Neural progenitor cell (in vitro differentiated cells): ENCODE measurements around the gene DEK.

ENCODE experiments used
- EZH2 ChIP-seq: fragments of 200-600 bp; sonication (generic); IDR thresholded peaks from 2 replicates; pipeline ENCODE4 v1.6.1; 2017; ENCODE audit warnings: antibody characterized with exemption, mild to moderate bottlenecking, moderate library complexity
- TF ChIP-seq, protein P1 (sequence below): fragments of 200-600 bp; sonication (generic); IDR thresholded peaks from 2 replicates; pipeline ENCODE4 v1.5.1; 2017; ENCODE audit warnings: antibody characterized with exemption, mild to moderate bottlenecking

DNA sequence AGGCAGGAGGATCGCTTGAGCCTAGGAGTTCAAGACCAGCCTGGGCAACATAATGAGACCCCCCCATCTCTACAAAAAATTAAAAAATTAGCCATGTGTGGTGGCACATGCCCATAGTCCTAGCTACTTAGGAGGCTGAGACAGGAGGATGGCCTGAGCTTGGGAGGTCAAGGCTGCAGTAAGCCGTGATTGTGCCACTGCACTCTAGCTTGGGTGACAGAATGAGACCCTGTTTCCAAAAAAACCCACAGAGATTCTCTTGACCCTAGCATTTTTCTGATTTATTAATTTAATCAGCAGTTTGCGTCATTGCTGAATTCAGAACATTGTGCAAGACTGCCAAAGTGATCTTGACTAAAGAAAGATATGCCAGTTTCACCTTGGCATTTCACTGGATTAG lies 72.3 kb downstream of the DEK start:
- TF ChIP-seq, protein P1, sequence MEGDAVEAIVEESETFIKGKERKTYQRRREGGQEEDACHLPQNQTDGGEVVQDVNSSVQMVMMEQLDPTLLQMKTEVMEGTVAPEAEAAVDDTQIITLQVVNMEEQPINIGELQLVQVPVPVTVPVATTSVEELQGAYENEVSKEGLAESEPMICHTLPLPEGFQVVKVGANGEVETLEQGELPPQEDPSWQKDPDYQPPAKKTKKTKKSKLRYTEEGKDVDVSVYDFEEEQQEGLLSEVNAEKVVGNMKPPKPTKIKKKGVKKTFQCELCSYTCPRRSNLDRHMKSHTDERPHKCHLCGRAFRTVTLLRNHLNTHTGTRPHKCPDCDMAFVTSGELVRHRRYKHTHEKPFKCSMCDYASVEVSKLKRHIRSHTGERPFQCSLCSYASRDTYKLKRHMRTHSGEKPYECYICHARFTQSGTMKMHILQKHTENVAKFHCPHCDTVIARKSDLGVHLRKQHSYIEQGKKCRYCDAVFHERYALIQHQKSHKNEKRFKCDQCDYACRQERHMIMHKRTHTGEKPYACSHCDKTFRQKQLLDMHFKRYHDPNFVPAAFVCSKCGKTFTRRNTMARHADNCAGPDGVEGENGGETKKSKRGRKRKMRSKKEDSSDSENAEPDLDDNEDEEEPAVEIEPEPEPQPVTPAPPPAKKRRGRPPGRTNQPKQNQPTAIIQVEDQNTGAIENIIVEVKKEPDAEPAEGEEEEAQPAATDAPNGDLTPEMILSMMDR: no peak
- TF ChIP-seq EZH2: no peak
